AG04450 (cell line): ENCODE results near the gene ZNF14. TPM values are rescaled to one million over a fixed set of nuclear protein-coding genes. Genes with fewer than 3 reads are reported as not detected.
"Not testable (repeated sequence)": the region's sequence is repeated elsewhere in the genome, so short reads cannot be mapped to it uniquely, and the experiment has no call there.

Experiments
- CTCF ChIA-PET: fragments of 300-600, 350-600 bp; formaldehyde crosslinking; extraction: SDS; loops from one replicate; lab custom pipeline; 2022; ENCODE audit warnings: antibody characterized with exemption, inconsistent platforms; lab: Charles Lee
- POLR2A ChIA-PET: fragments of 350-600 bp; formaldehyde crosslinking; extraction: SDS; loops from one replicate; lab custom pipeline; 2021; ENCODE audit warnings: antibody characterized with exemption, inconsistent platforms; lab: Yijun Ruan, JAX
- DNase-seq: peaks from one replicate; pipeline ENCODE4 v3.0.0-alpha.2; 2011; ENCODE audit warnings: low read depth, low spot score
- H3K27ac ChIP-seq: one replicate; pipeline ENCODE4 v1.5.1; 2012; ENCODE audit warnings: low read depth, low read length, control low read depth
- H3K27me3 ChIP-seq: one replicate; pipeline ENCODE4 v1.6.0; 2012; ENCODE audit warnings: low read length; ENCODE audit not compliant: control insufficient read depth, insufficient read depth
- H3K4me3 ChIP-seq: 2 replicates; pipeline ENCODE4 v1.5.1; 2011; ENCODE audit warnings: mild to moderate bottlenecking, low read depth, low read length, control low read depth
- H3K9me3 ChIP-seq: 2 replicates; pipeline ENCODE4 v1.5.1; 2012; ENCODE audit warnings: low read length; ENCODE audit not compliant: control insufficient read depth, insufficient read depth
- CTCF ChIP-seq: IDR thresholded peaks from 2 replicates; pipeline ENCODE4 v1.5.1; 2011; ENCODE audit warnings: low read depth, low read length, control low read depth, inconsistent platforms
- polyA plus RNA-seq: library from polyadenylated mRNA; depleted of rRNA; stranded (reverse); fragments of >200 nt; gene quantifications from 2 replicates; pipeline ENCODE4 v1.2.3, GENCODE V29; 2011

The ZNF14 gene
- polyA plus RNA-seq, 1 experiment, result 4.2 TPM

- TF ChIP-seq CTCF, result no peak
- H3K27ac ChIP-seq, result no peak overlapping the region
- DNase-seq, result no peak
- ChIA-PET POLR2A (no interaction called here), CTCF (no interaction called here)
- H3K9me3 ChIP-seq, result peaks cover 67% of the 10 kb centered on the region
- no peak overlapping the region for H3K4me3 ChIP-seq
- H3K27me3 ChIP-seq, result no peaks in the 10 kb centered on the region
Observed at GRCh38 chr19:19711306-19711933, 21.5 kb downstream of the ZNF14 start.

- TF ChIP-seq CTCF, result no peak
- ChIA-PET CTCF (no interaction called here), POLR2A (no interaction called here)
- no peaks in the 10 kb centered on the region for H3K27me3 ChIP-seq
- DNase-seq, result no peak
- H3K27ac ChIP-seq, result no peak overlapping the region
- no peak overlapping the region for H3K4me3 ChIP-seq
- peaks cover 67% of the 10 kb centered on the region for H3K9me3 ChIP-seq
Observed at GRCh38 chr19:19710506-19710905, 22.4 kb downstream of the ZNF14 start.

GRCh38 chr19:19704836-19705235 is 28.1 kb downstream of the ZNF14 start:
- no peak overlapping the region for H3K4me3 ChIP-seq
- no peak for TF ChIP-seq CTCF
- CTCF ChIA-PET, result no interaction called here
- H3K9me3 ChIP-seq, result peaks cover 85% of the 10 kb centered on the region
- H3K27me3 ChIP-seq, result no peaks in the 10 kb centered on the region
- POLR2A ChIA-PET, result no interaction called here
- DNase-seq, result no peak
- no peak overlapping the region for H3K27ac ChIP-seq

- H3K27me3 ChIP-seq, CTCF ChIA-PET, H3K4me3 ChIP-seq, H3K27ac ChIP-seq, DNase-seq, POLR2A ChIA-PET: not testable (repeated sequence)
- peaks cover 75% of the 10 kb centered on the region for H3K9me3 ChIP-seq
Observed at GRCh38 chr19:19700493-19700892, 32.4 kb downstream of the ZNF14 start.

- ChIA-PET CTCF (no interaction called here), POLR2A (no interaction called here)
- TF ChIP-seq CTCF, result no peak
- H3K27ac ChIP-seq, result no peak overlapping the region
- H3K9me3 ChIP-seq, result peaks cover 52% of the 10 kb centered on the region
- no peak overlapping the region for H3K4me3 ChIP-seq
- no peaks in the 10 kb centered on the region for H3K27me3 ChIP-seq
- DNase-seq, result no peak
Observed at GRCh38 chr19:19697589-19697988, 35.3 kb downstream of the ZNF14 start.
